GM19239 (cell line): ENCODE results near the gene COL26A1.

Experiments used
- DNase-seq: peaks from one replicate; pipeline ENCODE4 v3.0.0; 2011; ENCODE audit warnings: low spot score; ENCODE audit not compliant: insufficient read length
- FAIRE-seq: peaks from 2 replicates; lab custom pipeline; 2011; peaks lifted over from hg19 to GRCh38; lab: Jason Lieb, UNC

COL26A1 gene

GRCh38 chr7:101368422-101369165 lies 5.9 kb downstream of the COL26A1 start:
- FAIRE-seq (no peak), DNase-seq (no peak)

GRCh38 chr7:101370836-101371235 lies 8.2 kb downstream of the COL26A1 start:
- FAIRE-seq, result no peak
- no peak for DNase-seq

- no peak for DNase-seq
Observed at GRCh38 chr7:101373812-101374614, 11.3 kb downstream of the COL26A1 start.

GRCh38 chr7:101374990-101375389 lies 12.3 kb downstream of the COL26A1 start:
- no peak for DNase-seq
- FAIRE-seq, result no peak

More at GRCh38 chr7:101373812-101374614, 11.3 kb downstream of the COL26A1 start:
- FAIRE-seq, result no peak

GRCh38 chr7:101376601-101377000 lies 13.9 kb downstream of the COL26A1 start:
- DNase-seq (no peak), FAIRE-seq (no peak)

- DNase-seq (no peak), FAIRE-seq (no peak)
Observed at GRCh38 chr7:101377189-101377736, 14.6 kb downstream of the COL26A1 start.

GRCh38 chr7:101378751-101379174 lies 16.1 kb downstream of the COL26A1 start:
- no peak for FAIRE-seq

GRCh38 chr7:101379302-101379701 lies 16.6 kb downstream of the COL26A1 start:
- FAIRE-seq, result no peak

More at GRCh38 chr7:101378751-101379174, 16.1 kb downstream of the COL26A1 start:
- no peak for DNase-seq

GRCh38 chr7:101381549-101382111 lies 19.0 kb downstream of the COL26A1 start:
- DNase-seq, result no peak
- FAIRE-seq, result no peak

More at GRCh38 chr7:101379302-101379701, 16.6 kb downstream of the COL26A1 start:
- DNase-seq, result no peak

GRCh38 chr7:101382937-101383336 lies 20.3 kb downstream of the COL26A1 start:
- no peak for FAIRE-seq
- no peak for DNase-seq

GRCh38 chr7:101386177-101386557 lies 23.5 kb downstream of the COL26A1 start:
- DNase-seq (no peak), FAIRE-seq (no peak)

GRCh38 chr7:101386558-101387231 lies 24.0 kb downstream of the COL26A1 start:
- FAIRE-seq (no peak), DNase-seq (no peak)

GRCh38 chr7:101390901-101391301 lies 28.2 kb downstream of the COL26A1 start:
- FAIRE-seq, result peak; percentile 97
- DNase-seq, result peak; percentile 88

- FAIRE-seq, result no peak
Observed at GRCh38 chr7:101391991-101392390, 29.3 kb downstream of the COL26A1 start.

GRCh38 chr7:101393865-101394264 lies 31.2 kb downstream of the COL26A1 start:
- no peak for FAIRE-seq
- DNase-seq, result no peak

More at GRCh38 chr7:101391991-101392390, 29.3 kb downstream of the COL26A1 start:
- DNase-seq, result no peak

GRCh38 chr7:101395376-101395775 lies 32.7 kb downstream of the COL26A1 start:
- FAIRE-seq (no peak), DNase-seq (no peak)

- no peak for DNase-seq
- FAIRE-seq, result no peak
Observed at GRCh38 chr7:101397243-101397642, 34.6 kb downstream of the COL26A1 start.

GRCh38 chr7:101397770-101398324 lies 35.2 kb downstream of the COL26A1 start:
- FAIRE-seq, result no peak
- DNase-seq, result no peak

- FAIRE-seq, result no peak
- DNase-seq, result no peak
Observed at GRCh38 chr7:101398396-101399289, 36.0 kb downstream of the COL26A1 start.
